A673 (cell line): ENCODE results near the gene PKP3.

ENCODE experiments used
- CTCF ChIP-seq: fragments of 300-800, 200-600 bp; sonication (generic); conservative IDR thresholded peaks from 2 replicates; pipeline ENCODE4 v1.5.1; 2017; ENCODE audit warnings: low read depth, mild to moderate bottlenecking, antibody characterized with exemption, low read length, moderate library complexity, mixed read lengths
- EZH2 ChIP-seq: fragments of 200-600 bp; sonication (generic); IDR thresholded peaks from 2 replicates; pipeline ENCODE4 v1.6.1; 2017; ENCODE audit warnings: borderline replicate concordance, low read depth, mild to moderate bottlenecking, mixed read lengths, antibody characterized with exemption, low read length; ENCODE audit not compliant: poor library complexity, severe bottlenecking

GRCh38 chr11:452203-452744 lies 58.3 kb downstream of the PKP3 start:
- no peak for TF ChIP-seq EZH2
- no peak for TF ChIP-seq CTCF
